Epithelial cell of proximal tubule (primary cell): ENCODE results near the gene BPHL. TPM values are rescaled to one million over a fixed set of nuclear protein-coding genes. Genes with fewer than 3 reads are reported as not detected.

ENCODE experiments used
- DNase-seq: peaks from one replicate; pipeline ENCODE4 v3.0.0-alpha.2; 2011; ENCODE audit warnings: low read depth
- H3K4me3 ChIP-seq: 2 replicates; pipeline ENCODE4 v1.5.1; 2011; ENCODE audit warnings: low read depth, mild to moderate bottlenecking, low read length
- total RNA-seq: library from RNA; depleted of rRNA; stranded (reverse); fragments of >200 nt; gene quantifications from 2 replicates; pipeline ENCODE4 v1.2.3, GENCODE V29; 2015
- TF ChIP-seq, protein P1 (sequence below): conservative IDR thresholded peaks from 2 replicates; pipeline ENCODE4 v1.5.1; 2012; ENCODE audit warnings: low read depth, mild to moderate bottlenecking, low read length

Gene BPHL
- total RNA-seq, 1 donor from 2014 or later, result 30.7 TPM

DNA sequence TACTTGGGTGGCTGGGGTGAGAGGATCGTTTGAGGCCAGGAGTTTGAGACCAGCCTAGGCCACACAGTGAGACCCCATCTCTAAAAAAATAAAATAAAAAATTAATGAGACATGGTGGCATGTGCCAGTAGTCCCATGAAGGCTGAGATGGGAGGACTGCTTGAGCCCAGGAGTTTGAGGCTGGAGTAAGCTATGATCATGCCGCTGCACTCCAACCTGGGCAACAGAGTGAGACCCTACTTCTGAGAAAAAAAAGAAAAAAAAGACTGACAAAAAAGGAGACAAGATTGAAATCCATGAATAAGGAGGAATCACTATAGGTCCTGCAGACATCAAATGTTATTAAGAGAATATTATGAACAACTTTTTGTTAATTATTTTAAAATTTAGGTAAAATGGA is 23.7 kb upstream of the BPHL start:
- TF ChIP-seq, protein P1, sequence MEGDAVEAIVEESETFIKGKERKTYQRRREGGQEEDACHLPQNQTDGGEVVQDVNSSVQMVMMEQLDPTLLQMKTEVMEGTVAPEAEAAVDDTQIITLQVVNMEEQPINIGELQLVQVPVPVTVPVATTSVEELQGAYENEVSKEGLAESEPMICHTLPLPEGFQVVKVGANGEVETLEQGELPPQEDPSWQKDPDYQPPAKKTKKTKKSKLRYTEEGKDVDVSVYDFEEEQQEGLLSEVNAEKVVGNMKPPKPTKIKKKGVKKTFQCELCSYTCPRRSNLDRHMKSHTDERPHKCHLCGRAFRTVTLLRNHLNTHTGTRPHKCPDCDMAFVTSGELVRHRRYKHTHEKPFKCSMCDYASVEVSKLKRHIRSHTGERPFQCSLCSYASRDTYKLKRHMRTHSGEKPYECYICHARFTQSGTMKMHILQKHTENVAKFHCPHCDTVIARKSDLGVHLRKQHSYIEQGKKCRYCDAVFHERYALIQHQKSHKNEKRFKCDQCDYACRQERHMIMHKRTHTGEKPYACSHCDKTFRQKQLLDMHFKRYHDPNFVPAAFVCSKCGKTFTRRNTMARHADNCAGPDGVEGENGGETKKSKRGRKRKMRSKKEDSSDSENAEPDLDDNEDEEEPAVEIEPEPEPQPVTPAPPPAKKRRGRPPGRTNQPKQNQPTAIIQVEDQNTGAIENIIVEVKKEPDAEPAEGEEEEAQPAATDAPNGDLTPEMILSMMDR, result no peak
- no peak for DNase-seq

DNA sequence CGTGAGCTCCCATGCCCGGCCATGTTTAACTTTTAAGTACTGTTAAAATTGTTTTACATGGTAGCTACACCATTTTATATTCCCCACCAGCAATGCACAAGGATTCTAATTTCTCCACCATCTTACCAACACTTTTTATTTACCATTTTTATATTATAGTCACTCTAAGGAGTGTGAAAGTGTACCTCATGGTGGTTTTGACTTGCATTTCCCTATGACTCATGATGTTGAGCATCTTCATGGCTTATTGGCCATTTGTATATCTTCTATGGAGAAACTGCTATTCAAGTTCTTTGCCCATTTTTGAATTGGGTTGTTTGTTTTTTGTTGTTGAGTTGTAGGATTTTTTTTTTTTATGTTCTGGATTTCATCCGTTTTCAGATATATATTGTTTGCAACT is 15.6 kb upstream of the BPHL start:
- H3K4me3 ChIP-seq, result no peak overlapping the region
- DNase-seq, result no peak
- TF ChIP-seq, protein P1, result no peak

More for the DNA sequence above, 23.7 kb upstream of the BPHL start:
- no peak overlapping the region for H3K4me3 ChIP-seq

DNA sequence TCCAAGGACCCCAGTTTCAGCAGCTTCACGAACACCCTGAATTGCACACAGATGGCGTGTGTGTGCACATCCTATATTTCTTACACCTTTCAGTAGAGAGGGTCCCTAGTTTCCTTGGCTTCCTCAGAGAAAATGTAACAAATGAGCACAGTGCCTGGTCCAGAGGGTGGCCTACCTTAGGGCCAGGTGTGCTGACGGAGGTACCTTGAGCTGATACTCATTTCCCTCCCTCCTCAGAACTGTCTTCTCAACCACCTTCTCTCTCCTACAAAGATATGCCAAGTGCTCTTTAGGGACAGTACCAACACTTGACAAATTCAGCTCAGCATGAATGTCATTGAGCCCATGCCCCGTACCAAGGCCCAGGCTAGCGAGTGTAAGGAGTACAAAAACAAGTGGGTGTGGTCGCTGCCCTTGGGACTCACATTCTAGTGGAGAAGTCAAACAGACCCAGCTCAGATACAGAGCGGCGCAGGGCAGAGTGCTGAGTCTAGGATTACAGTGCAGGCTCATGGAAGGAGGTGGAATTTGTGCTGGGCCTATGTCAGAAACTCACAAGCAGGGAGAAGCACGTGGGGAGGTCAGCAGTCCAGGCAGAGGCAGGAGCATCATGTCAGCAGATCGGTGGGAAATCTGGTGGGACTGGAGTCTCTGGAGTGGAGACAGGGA is 9.6 kb upstream of the BPHL start:
- DNase-seq, result no peak
- H3K4me3 ChIP-seq, result no peak overlapping the region
- TF ChIP-seq, protein P1, result no peak

DNA sequence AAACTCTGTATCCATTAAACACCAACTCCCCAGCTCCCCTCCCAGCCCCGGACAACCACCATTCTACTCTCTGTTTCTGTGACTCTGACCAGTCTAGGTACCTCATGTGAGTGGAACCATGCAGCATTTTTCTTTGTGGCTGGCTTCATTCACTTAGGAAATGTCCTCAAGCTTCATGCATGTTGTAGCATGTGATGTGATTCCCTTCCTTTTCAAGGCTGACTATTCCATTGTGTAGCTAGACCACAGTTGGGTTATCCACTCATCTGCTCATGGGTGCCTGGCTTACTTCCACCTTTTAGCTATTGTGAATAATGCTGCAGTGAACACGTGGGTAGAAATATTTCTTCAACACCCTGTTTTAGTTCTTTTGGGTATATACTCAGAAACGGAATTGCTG is 8.8 kb upstream of the BPHL start:
- DNase-seq, result no peak
- TF ChIP-seq, protein P1, result no peak
- H3K4me3 ChIP-seq, result no peak overlapping the region

GRCh38 chr6:3114377-3114776 is 4.1 kb upstream of the BPHL start:
- TF ChIP-seq, protein P1, result no peak
- DNase-seq, result no peak
- no peak overlapping the region for H3K4me3 ChIP-seq

GRCh38 chr6:3117912-3118352 is 579 bp upstream of the BPHL start:
- TF ChIP-seq, protein P1, result no peak
- DNase-seq, result no peak
- peak overlapping the region; percentile 71 for H3K4me3 ChIP-seq
